GM21423 (cell line): Measurements from ENCODE around the gene LCN2.
A peak's percentile ranks its signal among the peaks of the same experiment; 100 is the strongest.

Experiments used
- ATAC-seq: cut with Tn5 transposase; IDR thresholded peaks from one replicate; pipeline ENCODE4 v1.9.1; 2021; ENCODE audit warnings: mild to moderate bottlenecking, moderate library complexity; ENCODE audit not compliant: unreplicated experiment

Gene LCN2

DNA sequence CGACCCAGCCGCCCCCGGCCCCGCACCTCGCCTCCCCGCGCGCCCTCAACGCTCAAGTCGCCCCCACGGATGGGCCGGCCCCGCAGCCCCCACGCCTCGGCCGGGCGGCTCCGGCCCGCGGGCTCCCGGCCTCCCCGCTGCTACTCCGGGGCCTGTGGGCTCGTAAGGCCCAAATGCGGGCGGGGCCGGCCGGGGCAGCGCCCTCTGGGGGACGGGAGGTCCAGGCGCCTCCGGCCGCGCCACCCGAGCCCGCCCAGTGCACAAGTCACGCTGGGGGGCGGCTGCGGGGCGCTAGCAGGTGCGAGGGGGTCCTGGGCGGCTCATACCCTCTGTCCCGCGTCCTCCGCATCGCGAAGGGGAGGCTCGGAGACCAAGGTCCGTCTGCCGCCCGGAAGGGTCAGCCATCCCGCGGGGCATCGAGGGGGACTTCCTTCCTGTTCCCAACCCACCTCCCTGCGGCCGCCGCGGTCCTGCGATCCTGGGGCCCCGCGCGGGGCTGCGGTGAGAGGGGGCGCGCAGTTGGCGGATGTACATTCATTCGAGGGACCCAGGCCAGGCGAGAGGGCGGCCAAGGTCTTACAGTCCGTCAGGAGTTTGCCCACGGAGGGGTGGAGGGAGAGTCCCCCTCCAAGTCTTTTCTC is 42.3 kb downstream of the LCN2 start, which contains the start of gene CIZ1:
CIZ1 (minus strand) TSS at position 167 of the 641 bp plus-strand sequence. CDS start 715 bp downstream, outside the sequence.
- ATAC-seq, result peak; percentile 63

DNA sequence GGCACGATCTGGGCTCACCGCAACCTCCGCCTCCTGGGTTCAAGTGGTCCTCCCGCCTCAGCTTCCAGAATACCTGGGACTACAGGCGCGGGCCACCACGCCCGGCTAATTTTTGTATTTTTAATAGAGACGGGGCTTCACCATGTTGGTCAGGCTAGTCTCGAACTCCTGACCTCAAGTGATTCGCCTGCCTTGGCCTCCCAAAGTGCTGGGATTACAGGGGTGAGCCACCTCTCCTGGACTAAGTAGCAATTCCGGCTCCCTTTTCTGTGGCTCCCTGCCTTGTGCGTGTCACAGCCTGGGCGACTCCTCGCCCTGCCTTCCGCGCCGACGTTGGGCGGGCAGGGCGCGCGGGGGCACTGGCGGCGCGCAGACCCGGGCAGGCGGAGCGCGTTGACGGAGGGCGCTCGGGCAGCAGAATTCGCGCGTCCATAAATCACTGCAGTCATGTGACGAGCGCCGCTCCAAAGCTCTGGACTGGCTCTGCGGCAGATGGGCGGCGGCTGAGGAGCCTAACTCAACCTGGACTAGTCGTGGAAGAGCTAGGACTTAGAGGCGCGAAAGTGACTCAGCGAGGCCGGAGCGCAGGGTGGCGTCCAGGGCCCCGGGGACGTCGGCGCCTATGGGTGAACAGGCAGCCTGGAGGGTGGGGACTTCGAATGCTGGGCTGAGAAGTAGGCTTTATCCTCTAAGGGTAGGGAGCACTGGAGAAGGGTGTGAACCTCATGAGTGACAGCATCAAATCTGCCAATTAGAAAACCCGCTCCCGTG is 43.5 kb downstream of the LCN2 start:
- peak; percentile 52 for ATAC-seq

DNA sequence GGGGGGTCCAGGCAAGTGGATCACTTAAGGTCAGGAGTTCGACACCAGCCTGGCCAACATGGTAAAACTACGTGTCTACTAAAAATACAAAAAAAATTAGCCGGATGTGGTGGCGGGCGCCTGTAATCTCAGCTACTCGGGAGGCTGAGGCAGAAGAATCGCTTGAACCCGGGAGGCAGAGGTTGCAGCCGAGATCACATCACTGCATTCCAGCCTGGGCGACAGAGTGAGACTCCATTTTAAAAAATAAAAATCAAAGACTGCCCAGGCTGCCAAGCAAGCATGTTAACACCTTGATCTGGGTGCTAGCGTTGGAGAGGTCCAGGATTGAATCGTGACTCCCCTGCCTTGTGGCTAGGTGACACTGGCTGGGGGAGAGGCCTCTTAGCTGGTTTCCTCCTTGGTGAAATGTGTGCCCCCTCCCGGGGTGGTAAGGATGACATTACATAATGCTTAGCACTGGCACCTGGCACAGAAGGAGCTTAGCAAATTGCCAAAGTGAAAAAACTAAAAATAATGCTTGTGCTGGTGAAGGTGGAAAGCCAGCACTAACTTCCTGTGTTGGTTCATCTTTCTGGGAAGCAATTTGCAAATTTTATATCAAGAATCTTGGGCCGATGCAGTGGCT is 44.3 kb downstream of the LCN2 start:
- ATAC-seq, result no peak

DNA sequence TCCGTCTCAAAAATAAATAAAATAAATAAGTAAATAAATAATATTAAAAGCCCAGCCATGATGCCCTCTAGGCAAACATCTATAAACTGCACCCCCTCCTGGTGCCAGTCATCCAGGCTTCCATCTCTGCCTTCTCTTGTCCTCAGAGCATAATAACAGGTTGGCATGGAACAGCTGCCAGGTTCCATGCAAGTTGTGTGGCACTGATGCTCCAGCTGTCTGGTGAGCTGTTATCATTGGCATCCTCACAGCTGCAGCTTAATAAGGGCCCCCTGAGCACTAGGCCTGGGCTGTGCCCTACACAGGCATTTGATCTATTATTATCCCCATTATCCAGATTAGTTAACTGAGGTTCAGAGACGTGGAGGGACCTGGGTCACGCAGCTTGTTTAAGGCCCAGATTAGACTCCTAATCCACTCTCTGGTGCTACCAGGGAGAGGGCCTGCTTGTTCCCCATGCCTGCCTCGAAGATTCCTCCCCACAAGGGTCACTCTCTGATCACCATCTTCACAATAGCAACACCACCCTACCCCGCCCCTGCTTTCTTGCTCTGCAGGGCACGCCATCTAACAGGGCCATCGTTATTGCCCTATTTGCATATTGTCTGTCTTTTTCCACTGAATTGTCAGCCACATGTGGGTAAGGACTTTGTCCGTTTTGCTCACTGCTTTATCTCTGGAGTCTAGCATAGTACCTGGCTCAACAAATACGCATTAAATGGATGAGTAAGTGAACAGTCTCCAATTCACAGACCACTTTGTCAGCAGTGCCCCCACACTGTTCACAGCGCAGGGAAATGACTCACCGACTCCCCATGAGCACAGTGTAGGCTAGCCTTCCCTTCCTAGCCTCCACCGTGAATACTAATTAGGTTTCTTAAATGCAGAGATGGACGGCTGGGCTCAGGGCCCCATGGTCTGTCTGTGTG is 52.5 kb downstream of the LCN2 start:
- ATAC-seq, result no peak

DNA sequence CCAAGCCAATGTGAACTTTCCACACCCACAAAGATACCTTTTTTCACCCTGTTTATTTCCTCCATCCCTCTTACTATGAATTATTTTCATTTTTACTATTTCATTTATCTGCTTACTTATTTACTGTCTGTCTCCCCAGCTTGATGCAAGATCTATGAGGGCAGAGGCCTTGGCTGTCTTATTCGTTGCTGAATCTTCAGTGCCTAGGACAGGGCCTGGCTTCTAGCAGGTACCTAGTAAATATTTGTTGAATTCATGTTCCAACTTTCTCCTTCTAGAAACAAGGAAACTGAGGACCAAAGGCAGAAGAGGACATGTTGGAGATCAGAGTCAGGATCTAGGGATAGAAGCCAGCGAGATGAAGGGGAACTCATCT is 53.4 kb downstream of the LCN2 start:
- ATAC-seq, result no peak
